Keratinocyte (primary cell): ENCODE data around the gene PTBP1. TPM values are rescaled to one million over a fixed set of nuclear protein-coding genes. Genes with fewer than 3 reads are reported as not detected.

Source experiments
- DNase-seq: peaks from one replicate; pipeline ENCODE4 v3.0.0-alpha.2; 2011; ENCODE audit warnings: low read depth, missing footprints, low spot score
- FAIRE-seq: peaks from 2 replicates; lab custom pipeline; 2011; peaks lifted over from hg19 to GRCh38; lab: Jason Lieb, UNC
- H2AFZ ChIP-seq: 2 replicates; pipeline ENCODE4 v1.6.0; 2012; ENCODE audit warnings: low read length, control low read depth, inconsistent platforms; ENCODE audit not compliant: control insufficient read depth
- H3K27ac ChIP-seq: 2 replicates; pipeline ENCODE4 v1.5.1; 2011; ENCODE audit warnings: low read length; ENCODE audit not compliant: control insufficient read depth, insufficient read depth
- H3K27me3 ChIP-seq: 3 replicates; pipeline ENCODE4 v1.6.0; 2011; ENCODE audit warnings: low read length; ENCODE audit not compliant: control insufficient read depth, insufficient read depth; ENCODE audit errors: extremely low read depth
- H3K36me3 ChIP-seq, 2 experiments: 2 replicates in 1 of 2; 3 replicates in 1 of 2; pipeline ENCODE4 v1.5.1; 2011; ENCODE audit warnings: low read length in 2 of 2, mild to moderate bottlenecking in 1 of 2; ENCODE audit not compliant: control insufficient read depth in 2 of 2, insufficient read depth in 2 of 2; ENCODE audit errors: extremely low read depth in 1 of 2
- H3K4me1 ChIP-seq: 3 replicates; pipeline ENCODE4 v1.5.1; 2011; ENCODE audit warnings: low read length; ENCODE audit not compliant: control insufficient read depth, insufficient read depth; ENCODE audit errors: extremely low read depth
- H3K4me2 ChIP-seq: 3 replicates; pipeline ENCODE4 v1.6.0; 2011; ENCODE audit warnings: low read depth, low read length; ENCODE audit not compliant: control insufficient read depth, insufficient read depth; ENCODE audit errors: extremely low read depth
- H3K4me3 ChIP-seq, 3 experiments: fragments of 200-600 bp in 1 of 3; sonication (generic) in 1 of 3; 2 replicates in 2 of 3; 3 replicates in 1 of 3; pipeline ENCODE4 v1.5.1; 2011 to 2016; ENCODE audit warnings: low read length in 3 of 3, mild to moderate bottlenecking in 3 of 3, control low read depth in 2 of 3, inconsistent platforms in 1 of 3, low read depth in 1 of 3, mixed read lengths in 1 of 3, mixed run types in 1 of 3, moderate library complexity in 1 of 3; ENCODE audit not compliant: control insufficient read depth in 2 of 3, insufficient read depth in 2 of 3; ENCODE audit errors: extremely low read depth in 1 of 3
- H3K79me2 ChIP-seq: 2 replicates; pipeline ENCODE4 v1.6.0; 2012; ENCODE audit warnings: low read length; ENCODE audit not compliant: control insufficient read depth, insufficient read depth
- H3K9ac ChIP-seq: 3 replicates; pipeline ENCODE4 v1.6.0; 2011; ENCODE audit warnings: low read length; ENCODE audit not compliant: control insufficient read depth, insufficient read depth; ENCODE audit errors: extremely low read depth
- H3K9me1 ChIP-seq: 3 replicates; pipeline ENCODE4 v1.6.0; 2011; ENCODE audit warnings: low read length; ENCODE audit not compliant: control insufficient read depth, insufficient read depth; ENCODE audit errors: extremely low read depth
- H3K9me3 ChIP-seq: 2 replicates; pipeline ENCODE4 v1.5.1; 2012; ENCODE audit warnings: low read depth, low read length; ENCODE audit not compliant: control insufficient read depth
- H4K20me1 ChIP-seq: 3 replicates; pipeline ENCODE4 v1.6.0; 2011; ENCODE audit warnings: low read length; ENCODE audit not compliant: control insufficient read depth, insufficient read depth; ENCODE audit errors: extremely low read depth
- EZH2 ChIP-seq: IDR thresholded peaks from one replicate; pipeline ENCODE4 v1.6.1; 2012; ENCODE audit warnings: inconsistent platforms, mild to moderate bottlenecking, low read length, moderate library complexity
- dilution Hi-C: fragments of 300-500 bp; cut with MboI; formaldehyde crosslinking; loops from one replicate; pipeline ENCODE4 v1.7.0; 2020; ENCODE audit warnings: low sequenced_read_pairs; ENCODE audit not compliant: extremely low pct_ligation_motif_present
- polyA plus RNA-seq, 5 experiments: library from polyadenylated mRNA; depleted of rRNA in 3 of 5; stranded (reverse) in 3 of 5; stranded (forward) in 1 of 5; unstranded in 1 of 5; fragments of >200 nt; gene quantifications; 1 replicate in 1 of 5; 2 replicates in 3 of 5; 3 replicates in 1 of 5; pipeline versions ENCODE4 v1.2.1 to v1.2.3, GENCODE V29; 2011 to 2012; ENCODE audit warnings: missing spikeins in 2 of 5, low read depth in 1 of 5, low replicate concordance in 1 of 5
- TF ChIP-seq, protein P1 (sequence below), 3 experiments: IDR thresholded peaks in 1 of 3; conservative IDR thresholded peaks in 1 of 3; optimal IDR thresholded peaks in 1 of 3; 2 replicates in 2 of 3; 3 replicates in 1 of 3; pipeline versions ENCODE3 to v1.5.1; 2011; ENCODE audit warnings: low read length in 3 of 3, mild to moderate bottlenecking in 3 of 3, moderate library complexity in 2 of 3, control low read depth in 1 of 3, inconsistent platforms in 1 of 3; ENCODE audit not compliant: insufficient read depth in 2 of 3; ENCODE audit errors: extremely low read depth in 1 of 3

PTBP1 gene
- polyA plus RNA-seq, 1 donor (not counting 4 experiments of a cell fraction or from before 2014, with no cell fraction given), result 117 TPM

GRCh38 chr19:801861-802497, 4.7 kb downstream of the PTBP1 start:
- peak overlapping the region; percentile 13 for H3K27ac ChIP-seq
- peak overlapping the region; percentile 91 for H3K9ac ChIP-seq
- DNase-seq, result no peak
- no peak overlapping the region for H2AFZ ChIP-seq
- no peak for TF ChIP-seq EZH2
- TF ChIP-seq, protein P1, sequence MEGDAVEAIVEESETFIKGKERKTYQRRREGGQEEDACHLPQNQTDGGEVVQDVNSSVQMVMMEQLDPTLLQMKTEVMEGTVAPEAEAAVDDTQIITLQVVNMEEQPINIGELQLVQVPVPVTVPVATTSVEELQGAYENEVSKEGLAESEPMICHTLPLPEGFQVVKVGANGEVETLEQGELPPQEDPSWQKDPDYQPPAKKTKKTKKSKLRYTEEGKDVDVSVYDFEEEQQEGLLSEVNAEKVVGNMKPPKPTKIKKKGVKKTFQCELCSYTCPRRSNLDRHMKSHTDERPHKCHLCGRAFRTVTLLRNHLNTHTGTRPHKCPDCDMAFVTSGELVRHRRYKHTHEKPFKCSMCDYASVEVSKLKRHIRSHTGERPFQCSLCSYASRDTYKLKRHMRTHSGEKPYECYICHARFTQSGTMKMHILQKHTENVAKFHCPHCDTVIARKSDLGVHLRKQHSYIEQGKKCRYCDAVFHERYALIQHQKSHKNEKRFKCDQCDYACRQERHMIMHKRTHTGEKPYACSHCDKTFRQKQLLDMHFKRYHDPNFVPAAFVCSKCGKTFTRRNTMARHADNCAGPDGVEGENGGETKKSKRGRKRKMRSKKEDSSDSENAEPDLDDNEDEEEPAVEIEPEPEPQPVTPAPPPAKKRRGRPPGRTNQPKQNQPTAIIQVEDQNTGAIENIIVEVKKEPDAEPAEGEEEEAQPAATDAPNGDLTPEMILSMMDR (optimal IDR thresholded peaks at IDR 0.05 in 1 of 3, IDR thresholded peaks at IDR 0.05 in 1 of 3, conservative IDR thresholded peaks at IDR 0.05 in 1 of 3; ENCODE audit: extremely low read depth in 1 of 3, insufficient read depth in 2 of 3, low read length in 3 of 3), result no peak
- H3K9me3 ChIP-seq, result no peaks in the 10 kb centered on the region
- peak overlapping the region; percentile 26 to 99 (median 65) for H3K4me3 ChIP-seq
- H3K9me1 ChIP-seq, result no peaks in the 10 kb centered on the region
- H3K36me3 ChIP-seq, result peaks cover 27 to 78% of the 10 kb centered on the region in 2 experiments
- FAIRE-seq, result no peak
- H4K20me1 ChIP-seq, result peaks cover 78% of the 10 kb centered on the region
- H3K4me2 ChIP-seq, result peak overlapping the region; percentile 96
- no peaks in the 10 kb centered on the region for H3K27me3 ChIP-seq
- peaks cover 32% of the 10 kb centered on the region for H3K4me1 ChIP-seq
- peaks cover 91% of the 10 kb centered on the region for H3K79me2 ChIP-seq
- dilution Hi-C loops, result no loop called here

DNA sequence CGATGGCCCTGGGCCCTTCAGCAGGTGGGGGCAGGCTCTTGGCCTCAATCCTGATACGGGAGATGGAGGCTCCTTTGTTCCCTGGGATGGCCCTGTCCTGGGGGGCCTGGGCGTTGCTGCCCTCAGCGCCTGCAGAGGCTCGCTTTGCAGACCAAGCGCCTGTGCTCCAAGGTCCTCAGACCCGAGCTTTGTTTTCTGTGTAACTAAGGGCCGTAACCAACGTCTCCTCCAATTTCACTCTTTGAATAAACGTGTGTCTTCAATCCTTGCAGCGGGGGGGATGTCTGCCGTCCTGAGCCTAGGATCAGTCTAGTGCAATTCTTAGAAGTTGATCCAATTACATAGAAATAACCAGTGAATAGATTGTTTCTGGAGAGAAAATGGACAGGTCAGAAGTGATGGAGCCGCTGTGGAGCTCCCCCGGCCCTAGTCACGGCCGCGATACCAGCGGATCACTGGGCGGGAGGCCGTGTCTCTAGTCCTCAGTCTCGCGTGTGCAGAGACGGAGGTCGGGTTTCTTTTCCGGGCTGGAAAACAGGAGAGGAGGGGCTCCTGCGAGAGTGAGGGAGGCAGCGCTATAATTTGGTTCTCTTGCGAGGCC, 5.3 kb downstream of the PTBP1 start:
- no peaks in the 10 kb centered on the region for H3K9me3 ChIP-seq
- H3K4me1 ChIP-seq, result peaks cover 32% of the 10 kb centered on the region
- TF ChIP-seq EZH2, result no peak
- TF ChIP-seq, protein P1 (optimal IDR thresholded peaks at IDR 0.05 in 1 of 3, IDR thresholded peaks at IDR 0.05 in 1 of 3, conservative IDR thresholded peaks at IDR 0.05 in 1 of 3; ENCODE audit: extremely low read depth in 1 of 3, insufficient read depth in 2 of 3, low read length in 3 of 3), result no peak
- H3K27me3 ChIP-seq, result no peaks in the 10 kb centered on the region
- H3K79me2 ChIP-seq, result peaks cover 97% of the 10 kb centered on the region
- H3K27ac ChIP-seq, result no peak overlapping the region
- H4K20me1 ChIP-seq, result peaks cover 84% of the 10 kb centered on the region
- H3K9ac ChIP-seq, result peak overlapping the region; percentile 9
- dilution Hi-C loops, result no loop called here
- H3K36me3 ChIP-seq, result peaks cover 31 to 84% of the 10 kb centered on the region in 2 experiments
- no peaks in the 10 kb centered on the region for H3K9me1 ChIP-seq
- H3K4me3 ChIP-seq, result no peak overlapping the region
- H3K4me2 ChIP-seq, result peak overlapping the region; percentile 96
- no peak overlapping the region for H2AFZ ChIP-seq
- DNase-seq (no peak), FAIRE-seq (no peak)
